HepG2 (cell line): ENCODE results near the gene PMM2. TPM values are rescaled to one million over a fixed set of nuclear protein-coding genes. Genes with fewer than 3 reads are reported as not detected.

Source experiments
- ARNT2 ChIP-seq: sonication (generic); formaldehyde crosslinking; IDR thresholded peaks from 2 replicates; pipeline ENCODE4 v1.8.0; 2022; ENCODE audit warnings: mild to moderate bottlenecking, low read depth, missing genetic modification reagents, moderate library complexity
- EP300 ChIP-seq, 3 experiments: sonication (generic) in 1 of 3; formaldehyde crosslinking in 1 of 3; IDR thresholded peaks; 2 replicates each; pipeline versions ENCODE4 v1.5.1 to v1.6.1; 2011 to 2020; ENCODE audit warnings: low read depth in 2 of 3, low read length in 2 of 3, borderline replicate concordance in 1 of 3, improper control_type of control experiment in 1 of 3, mild to moderate bottlenecking in 1 of 3, missing genetic modification reagents in 1 of 3, moderate library complexity in 1 of 3
- FOXO1 ChIP-seq: sonication (generic); formaldehyde crosslinking; IDR thresholded peaks from 2 replicates; pipeline ENCODE4 v1.4.0; 2020; ENCODE audit warnings: missing genetic modification reagents
- HIC2 ChIP-seq: sonication (generic); formaldehyde crosslinking; IDR thresholded peaks from 2 replicates; pipeline ENCODE4 v1.9.0; 2022; ENCODE audit warnings: low read depth, missing genetic modification reagents
- JUNB ChIP-seq: sonication (generic); formaldehyde crosslinking; IDR thresholded peaks from 2 replicates; pipeline ENCODE4 v1.8.0; 2022; ENCODE audit warnings: missing genetic modification reagents, mild to moderate bottlenecking, borderline replicate concordance
- MTA1 ChIP-seq: sonication (generic); formaldehyde crosslinking; IDR thresholded peaks from 2 replicates; pipeline ENCODE4 v1.4.0; 2020; ENCODE audit warnings: missing genetic modification reagents, mild to moderate bottlenecking, borderline replicate concordance
- MTF2 ChIP-seq: sonication (generic); formaldehyde crosslinking; IDR thresholded peaks from 2 replicates; pipeline ENCODE4 v1.5.0; 2020; ENCODE audit warnings: missing genetic modification reagents, borderline replicate concordance
- MXI1 ChIP-seq: IDR thresholded peaks from 3 replicates; pipeline ENCODE4 v1.6.1; 2012; ENCODE audit warnings: low read depth, low read length, inconsistent platforms, borderline replicate concordance
- NONO ChIP-seq, 2 experiments: fragments of 450-650 bp in 1 of 2; sonication (generic) in 1 of 2; formaldehyde crosslinking in 1 of 2; IDR thresholded peaks in 1 of 2; conservative IDR thresholded peaks in 1 of 2; 2 replicates each; pipeline versions ENCODE4 v1.6.1 to v1.8.0; 2017 to 2022; ENCODE audit warnings: mild to moderate bottlenecking in 1 of 2, missing genetic modification reagents in 1 of 2, moderate library complexity in 1 of 2
- SAP130 ChIP-seq: IDR thresholded peaks from 2 replicates; pipeline ENCODE4 v1.6.1; 2016; ENCODE audit warnings: low read depth
- TBX3 ChIP-seq: fragments of 450-650 bp; IDR thresholded peaks from 2 replicates; pipeline ENCODE4 v1.6.1; 2017; ENCODE audit warnings: antibody characterized with exemption, mild to moderate bottlenecking, inconsistent platforms, borderline replicate concordance
- THRA ChIP-seq: sonication (generic); formaldehyde crosslinking; IDR thresholded peaks from 2 replicates; pipeline ENCODE4 v1.4.0; 2020; ENCODE audit warnings: missing genetic modification reagents, borderline replicate concordance
- ZGPAT ChIP-seq: IDR thresholded peaks from 2 replicates; pipeline ENCODE4 v1.6.1; 2016; ENCODE audit warnings: mild to moderate bottlenecking
- ZNF12 ChIP-seq: sonication (generic); formaldehyde crosslinking; IDR thresholded peaks from 2 replicates; pipeline ENCODE4 v1.5.0; 2020; ENCODE audit warnings: missing genetic modification reagents
- ZNF121 ChIP-seq: sonication (generic); formaldehyde crosslinking; IDR thresholded peaks from 2 replicates; pipeline ENCODE4 v1.5.0; 2020; ENCODE audit warnings: mild to moderate bottlenecking, missing genetic modification reagents
- ZNF205 ChIP-seq: IDR thresholded peaks from 2 replicates; pipeline ENCODE4 v1.6.1; 2018; ENCODE audit warnings: missing biosample characterization, missing genetic modification reagents
- ZNF235 ChIP-seq: sonication (generic); formaldehyde crosslinking; IDR thresholded peaks from 2 replicates; pipeline ENCODE4 v1.8.1; 2023; ENCODE audit warnings: mild to moderate bottlenecking, missing genetic modification reagents, borderline replicate concordance
- ZNF563 ChIP-seq: sonication (generic); formaldehyde crosslinking; IDR thresholded peaks from 2 replicates; pipeline ENCODE4 v1.8.0; 2022; ENCODE audit warnings: mild to moderate bottlenecking, moderate library complexity, missing genetic modification reagents
- ZNF589 ChIP-seq: sonication (generic); formaldehyde crosslinking; conservative IDR thresholded peaks from 2 replicates; pipeline ENCODE4 v1.8.0; 2022; ENCODE audit warnings: mild to moderate bottlenecking, moderate library complexity, missing genetic modification reagents
- ZNF598 ChIP-seq: sonication (generic); formaldehyde crosslinking; IDR thresholded peaks from 2 replicates; pipeline ENCODE4 v1.5.1; 2020; ENCODE audit warnings: mild to moderate bottlenecking, missing genetic modification reagents, borderline replicate concordance
- ZNF841 ChIP-seq: sonication (generic); formaldehyde crosslinking; IDR thresholded peaks from 2 replicates; pipeline ENCODE4 v1.8.1; 2023; ENCODE audit warnings: missing genetic modification reagents, borderline replicate concordance
- ZSCAN25 ChIP-seq: sonication (generic); formaldehyde crosslinking; IDR thresholded peaks from 2 replicates; pipeline ENCODE4 v1.8.0; 2022; ENCODE audit warnings: mild to moderate bottlenecking, missing genetic modification reagents
- polyA plus RNA-seq, 8 experiments: library from polyadenylated mRNA; depleted of rRNA in 3 of 8; stranded (reverse) in 7 of 8; unstranded in 1 of 8; fragments of >200 nt; fragmentation: Illumina TruSeq in 4 of 8; extraction: Trizol in 4 of 8; gene quantifications; 2 replicates each; pipeline versions ENCODE4 v1.2.1 to v1.2.3, GENCODE V29; 2011 to 2016; ENCODE audit warnings: low read depth in 4 of 8, missing spikeins in 1 of 8, mixed read lengths in 1 of 8; ENCODE audit not compliant: insufficient read depth in 1 of 8
- total RNA-seq, 5 experiments: library from RNA; depleted of rRNA; stranded (reverse); fragments of >200 nt; fragmentation: Illumina TruSeq; extraction: Trizol; gene quantifications; 2 replicates each; pipeline ENCODE4 v1.2.3, GENCODE V29; 2016; ENCODE audit warnings: low read depth in 1 of 5

Gene PMM2
- total and polyA plus RNA-seq, 2 of the 13 experiments (the other 11 are each of a cell fraction or from before 2014, with no cell fraction given), result 52.2 to 93.7 TPM

- TF ChIP-seq ZGPAT (CRISPR knock-in tag), result peak; percentile 30; the same call in 1 of the 2 replicates
- TF ChIP-seq ZNF205 (CRISPR knock-in tag), result peak; percentile 41; the same call in 1 of the 2 replicates
- TF ChIP-seq NONO (IDR thresholded peaks at IDR 0.05), result no peak
- 0 out of 2 replicates have a peak, but pooled peaks have one; percentile 56 for TF ChIP-seq NONO (CRISPR knock-in tag; conservative IDR thresholded peaks at IDR 0.05)
- TF ChIP-seq HIC2 (CRISPR knock-in tag), result 0 out of 2 replicates have a peak, but pooled peaks have one; percentile 53
- TF ChIP-seq MXI1, result peak; percentile 47; the same call in 2 of the 3 replicates
- TF ChIP-seq TBX3, result 0 out of 2 replicates have a peak, but pooled peaks have one; percentile 7
- TF ChIP-seq ARNT2 (CRISPR knock-in tag), result 0 out of 2 replicates have a peak, but pooled peaks have one; percentile 14
- TF ChIP-seq MTA1 (CRISPR knock-in tag), result peak; percentile 61; the same call in 1 of the 2 replicates
- TF ChIP-seq SAP130, result peak; percentile 54
- peak; percentile 34; the same call in 1 of the 2 replicates for TF ChIP-seq FOXO1 (CRISPR knock-in tag)
- 0 out of 2 replicates have a peak, but pooled peaks have one; percentile 63 for TF ChIP-seq ZNF235 (CRISPR knock-in tag)
- peak; percentile 15; the same call in 1 of the 2 replicates for TF ChIP-seq THRA (CRISPR knock-in tag)
- 0 out of 2 replicates have a peak, but pooled peaks have one; percentile 22 for TF ChIP-seq JUNB (CRISPR knock-in tag)
- 0 out of 2 replicates have a peak, but pooled peaks have one; percentile 19 for TF ChIP-seq MTF2 (CRISPR knock-in tag)
- TF ChIP-seq ZNF563 (CRISPR knock-in tag), result peak; percentile 81; the same call in 1 of the 2 replicates
- no peak for TF ChIP-seq ZNF841 (CRISPR knock-in tag)
- no peak for TF ChIP-seq ZNF12 (CRISPR knock-in tag)
- no peak for TF ChIP-seq EP300 (IDR thresholded peaks at IDR 0.05; ENCODE audit: low read depth in 2 of 2, low read length in 2 of 2)
- no peak for TF ChIP-seq EP300 (CRISPR knock-in tag; IDR thresholded peaks at IDR 0.05; ENCODE audit: borderline replicate concordance)
- 0 out of 2 replicates have a peak, but pooled peaks have one; percentile 70 for TF ChIP-seq ZNF589 (CRISPR knock-in tag)
- peak; percentile 47; the same call in 1 of the 2 replicates for TF ChIP-seq ZSCAN25 (CRISPR knock-in tag)
- peak; percentile 71; the same call in 1 of the 2 replicates for TF ChIP-seq ZNF598
- 0 out of 2 replicates have a peak, but pooled peaks have one; percentile 21 for TF ChIP-seq ZNF121
These were observed 88.3 kb downstream of the PMM2 start (continued) for GRCh38 chr16:8885674-8886592.
